Left forelimb (tissue), 1 donor: ENCODE data around the gene PNPLA7.
"Not testable (repeated sequence)": the region's sequence is repeated elsewhere in the genome, so short reads cannot be mapped to it uniquely, and the experiment has no call there.

Experiments used
- DNase-seq: peaks from one replicate; pipeline ENCODE4 v3.0.0-alpha.2; 2018; ENCODE audit warnings: low spot score

Gene PNPLA7

GRCh38 chr9:137575364-137575715 is 25.1 kb upstream of the PNPLA7 start:
- DNase-seq: no peak

- DNase-seq: no peak
Observed at GRCh38 chr9:137574192-137574591, 24.0 kb upstream of the PNPLA7 start.

DNA sequence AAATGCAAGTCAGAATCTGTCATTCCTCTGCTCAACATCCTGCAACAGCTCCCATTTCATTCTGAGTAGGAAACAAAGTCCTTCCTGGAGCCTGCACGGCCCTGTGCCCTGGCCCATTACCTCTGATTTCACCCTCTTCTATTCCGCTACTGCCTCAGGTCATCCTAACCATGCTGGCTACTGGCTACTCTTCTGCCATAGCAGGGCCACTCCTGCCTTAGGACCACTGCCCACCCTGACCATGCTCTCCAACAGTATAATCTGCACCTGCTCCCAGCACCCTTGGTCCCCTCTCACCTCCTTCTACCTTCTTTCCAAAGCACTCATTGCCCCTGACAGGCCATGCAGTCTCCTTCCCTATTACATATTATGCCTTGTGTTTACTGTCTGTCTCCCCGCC is 20.4 kb upstream of the PNPLA7 start:
- no peak for DNase-seq

- DNase-seq: no peak
Observed at GRCh38 chr9:137569609-137570203, 19.5 kb upstream of the PNPLA7 start.

GRCh38 chr9:137568445-137568844 is 18.2 kb upstream of the PNPLA7 start:
- not testable (repeated sequence) for DNase-seq

- DNase-seq: no peak
Observed at GRCh38 chr9:137564817-137565411, 14.7 kb upstream of the PNPLA7 start.

GRCh38 chr9:137564134-137564533 is 13.9 kb upstream of the PNPLA7 start:
- DNase-seq: no peak

DNA sequence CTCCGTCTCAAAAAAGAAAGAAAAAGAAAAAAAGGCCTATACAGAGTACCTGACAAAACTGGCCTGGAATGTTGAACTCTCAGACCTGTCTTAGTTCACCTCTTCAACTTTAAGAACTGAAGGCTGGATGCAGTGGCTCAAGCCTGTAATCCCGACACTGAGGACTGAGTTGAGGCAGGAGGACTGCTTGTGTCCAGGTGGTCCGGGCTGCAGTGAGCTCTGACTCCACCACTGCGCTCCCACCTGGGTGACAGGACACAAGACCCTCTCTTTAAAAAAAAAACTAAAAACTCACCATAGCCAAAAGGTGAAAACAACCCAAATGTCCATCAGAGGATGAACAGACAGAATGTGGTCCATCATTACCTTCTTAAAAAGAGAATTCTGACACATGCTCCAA is 7.9 kb upstream of the PNPLA7 start:
- no peak for DNase-seq

DNA sequence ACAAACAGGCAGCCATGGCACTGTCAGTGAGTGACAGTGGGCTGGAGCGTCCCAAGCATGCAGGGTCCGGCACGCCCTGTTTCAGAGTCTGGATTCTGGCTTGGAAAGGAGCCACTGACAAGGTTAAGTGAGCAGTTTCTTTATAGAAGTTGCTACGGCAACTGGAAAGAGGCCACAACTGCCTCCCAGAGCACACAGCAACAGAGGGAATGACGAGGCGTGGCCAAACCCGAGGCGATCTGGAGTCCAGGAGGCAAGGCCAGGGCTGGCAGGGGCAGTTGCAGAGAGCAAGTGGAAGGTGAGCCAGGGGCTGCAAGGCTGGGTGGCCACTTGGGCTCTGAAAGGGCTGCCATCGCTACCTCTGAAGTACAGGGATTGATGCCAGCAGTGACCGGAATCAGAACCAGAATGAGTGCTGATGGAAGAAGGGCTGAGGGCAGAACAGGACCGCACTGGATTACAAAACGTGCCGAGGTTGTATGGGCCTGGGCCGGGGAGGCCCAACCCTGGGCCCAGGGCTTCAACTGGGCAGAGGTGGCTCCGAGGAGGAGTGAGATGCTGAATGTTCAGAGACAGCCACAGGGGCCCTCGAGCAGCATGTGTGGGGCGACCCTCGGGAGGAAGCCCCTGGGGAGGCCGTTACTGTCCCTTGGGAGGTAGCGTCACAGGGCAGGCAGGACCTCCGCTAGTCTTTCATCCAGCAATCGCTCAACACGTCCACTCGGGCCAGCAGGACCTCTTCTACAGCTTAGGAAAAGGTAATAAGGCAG is 6.1 kb upstream of the PNPLA7 start:
- DNase-seq: no peak

DNA sequence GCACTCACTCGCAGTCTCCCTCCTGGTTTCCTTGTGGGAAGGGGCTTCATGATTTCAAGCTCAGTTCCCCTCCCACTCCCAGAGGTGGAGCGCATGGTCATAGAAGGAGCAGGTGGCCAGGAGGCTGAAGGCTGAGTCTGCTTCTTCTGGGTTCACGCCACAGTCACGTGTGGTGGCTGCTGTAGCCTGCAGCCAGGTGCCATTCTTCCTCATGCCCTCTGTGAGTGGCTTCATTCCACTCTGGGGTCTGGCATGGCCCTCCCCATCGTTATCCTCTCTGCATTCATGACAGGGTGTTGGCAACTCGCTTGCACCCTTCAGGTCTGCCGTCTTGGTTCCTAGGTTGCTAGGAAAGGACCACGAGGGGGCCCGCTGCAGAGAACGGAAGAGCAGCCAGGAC is 5.0 kb upstream of the PNPLA7 start:
- no peak for DNase-seq

DNA sequence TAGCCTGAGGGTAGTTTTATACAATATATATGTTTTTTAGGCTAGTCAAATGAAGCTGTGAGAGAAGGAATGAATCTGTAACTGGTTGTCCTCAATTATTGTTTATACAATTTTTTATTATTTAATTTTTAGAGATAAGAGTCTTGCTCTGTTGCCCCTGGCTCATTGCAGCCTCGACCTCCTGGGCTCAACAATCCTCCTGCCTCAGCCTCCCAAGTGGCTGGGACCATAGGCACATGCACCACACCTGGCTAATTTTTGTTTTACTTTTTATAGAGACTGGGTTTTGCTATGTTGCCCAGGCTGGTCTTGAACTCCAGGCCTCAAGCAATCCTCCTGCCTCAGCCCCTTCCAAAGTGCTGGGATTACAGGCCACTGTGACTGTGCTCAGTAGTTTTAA is 4.1 kb upstream of the PNPLA7 start:
- DNase-seq: no peak

DNA sequence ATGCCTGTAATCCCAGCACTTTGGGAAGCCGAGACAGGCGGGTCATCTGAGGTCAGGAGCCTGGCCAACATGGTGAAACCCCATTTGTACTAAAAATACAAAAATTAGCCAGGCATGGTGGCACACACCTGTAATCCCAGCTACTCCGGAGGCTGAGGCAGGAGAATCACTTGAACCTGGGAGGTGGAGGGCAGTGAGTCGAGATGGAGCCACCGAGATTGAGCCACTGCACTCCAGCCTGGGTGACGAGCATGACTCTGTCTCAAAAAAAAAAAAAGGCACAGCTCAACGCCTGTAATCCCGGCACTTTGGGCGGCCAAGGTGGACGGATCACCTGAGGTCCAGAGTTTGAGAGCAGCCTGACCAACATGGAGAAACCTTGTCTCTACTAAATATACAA is 3.5 kb upstream of the PNPLA7 start:
- DNase-seq: not testable (repeated sequence)

- no peak for DNase-seq
Observed at GRCh38 chr9:137552022-137552768, 2.0 kb upstream of the PNPLA7 start.

GRCh38 chr9:137551264-137552021 is 1.2 kb upstream of the PNPLA7 start, which contains the start of gene MRPL41:
MRPL41 (plus strand) TSS chr9:137551879; CDS start chr9:137552082, 203 bp downstream.
- DNase-seq: peak; percentile 92

DNA sequence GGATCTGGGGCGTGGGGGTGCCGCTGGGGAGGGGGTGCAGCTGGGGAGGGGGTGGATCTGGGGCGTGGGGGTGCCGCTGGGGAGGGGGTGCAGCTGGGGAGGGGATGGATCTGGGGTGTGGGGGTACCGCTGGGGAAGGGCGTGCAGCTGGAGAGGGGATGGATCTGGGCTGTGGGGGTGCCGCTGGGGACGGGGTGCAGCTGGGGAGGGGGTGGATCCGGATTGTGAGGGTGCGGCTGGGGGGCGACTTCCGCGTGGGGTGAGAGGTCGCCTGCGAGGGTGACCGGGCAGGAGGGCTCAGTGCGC is 709 bp upstream of the PNPLA7 start:
- not testable (repeated sequence) for DNase-seq

- DNase-seq: no peak
Observed at GRCh38 chr9:137547687-137548543, 2.3 kb downstream of the PNPLA7 start.

DNA sequence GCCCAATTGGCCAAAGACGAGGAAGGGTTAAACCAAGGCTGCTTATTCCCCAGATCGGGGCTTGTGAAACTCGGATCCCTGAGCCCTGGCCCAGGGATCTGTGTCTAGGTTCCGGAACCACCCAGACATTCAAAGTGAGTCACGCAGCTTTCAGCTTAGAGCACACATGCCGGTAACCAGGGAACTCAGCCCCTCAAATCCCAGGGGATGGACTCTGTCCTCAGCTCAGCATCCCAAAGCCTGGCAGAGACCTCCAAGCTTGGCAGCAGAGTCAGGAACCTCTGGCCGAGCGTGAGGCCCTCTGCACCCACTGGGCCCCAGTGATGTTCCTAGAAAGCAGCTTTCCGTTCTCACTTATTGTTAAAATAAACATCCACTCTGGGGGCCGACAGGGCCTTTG is 5.1 kb downstream of the PNPLA7 start:
- DNase-seq: no peak

DNA sequence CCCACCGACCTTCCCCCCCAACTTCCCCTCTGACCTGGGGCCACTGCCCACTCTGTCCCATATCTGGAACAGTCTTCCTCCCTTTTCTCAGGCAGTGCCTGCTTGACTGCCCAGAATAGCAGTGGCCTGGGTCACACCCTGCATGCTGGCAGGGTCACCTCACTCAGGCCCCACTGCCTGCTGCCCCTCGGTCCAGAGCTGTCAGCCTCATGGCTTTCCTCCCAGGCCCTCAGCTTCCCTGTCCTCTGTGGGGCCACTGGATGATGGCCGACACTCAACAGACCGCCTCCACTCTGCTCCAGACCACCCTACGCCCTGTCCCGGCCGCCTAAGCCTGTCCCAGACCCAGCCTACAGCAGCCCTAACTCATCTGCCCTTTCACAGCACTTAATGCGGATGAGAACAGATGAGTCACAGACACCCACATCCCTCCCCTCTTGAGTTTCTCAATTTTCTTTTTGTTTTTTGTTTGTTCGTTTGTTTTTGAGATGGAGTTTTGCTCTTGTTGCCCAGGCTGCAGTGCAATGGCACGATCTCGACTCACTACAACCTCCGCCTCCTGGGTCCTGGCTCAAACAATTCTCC is 5.9 kb downstream of the PNPLA7 start:
- no peak for DNase-seq

DNA sequence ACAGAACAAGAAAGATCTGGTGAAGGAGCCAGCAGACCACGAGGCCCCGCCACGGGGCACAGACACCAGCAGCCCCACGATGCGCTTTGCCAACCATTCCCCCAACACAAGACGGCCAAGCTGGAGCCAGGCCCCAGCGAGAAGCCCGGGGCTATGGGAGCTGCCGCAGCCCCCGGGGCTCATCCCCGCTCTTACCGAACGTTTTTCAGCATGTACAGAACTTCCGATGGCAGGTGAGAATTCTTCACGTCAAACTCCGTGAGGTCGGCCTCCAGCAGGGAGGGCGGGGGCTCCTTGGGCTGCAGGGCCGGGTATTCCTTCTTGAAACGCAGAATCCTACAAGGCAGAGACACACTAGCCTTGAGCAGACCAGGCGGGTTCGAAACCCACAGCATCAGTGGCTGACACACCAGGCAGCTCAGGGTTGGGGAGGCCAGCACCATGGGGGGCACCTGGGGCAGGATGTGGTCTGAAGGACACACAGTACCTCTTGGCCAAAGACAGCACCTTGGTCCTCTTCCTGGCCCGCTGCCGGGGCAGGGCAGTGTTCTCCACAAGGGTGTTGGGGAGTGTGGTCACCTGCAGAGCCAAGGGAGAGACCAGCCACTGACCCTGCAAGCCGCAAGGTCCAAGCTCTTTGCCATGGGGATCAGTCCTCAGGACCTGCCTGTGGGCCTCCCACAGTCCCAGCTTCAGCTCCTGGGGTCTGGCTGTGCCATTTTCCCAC is 6.8 kb downstream of the PNPLA7 start:
- no peak for DNase-seq

GRCh38 chr9:137542486-137542885 is 7.7 kb downstream of the PNPLA7 start:
- DNase-seq: no peak
